GM23338 (cell line): Measurements from ENCODE around the gene KCND2. TPM values are rescaled to one million over a fixed set of nuclear protein-coding genes. Genes with fewer than 3 reads are reported as not detected.

Source experiments
- ATAC-seq: fragments of 200-7000 bp; cut with Tn5 transposase; 3 replicates; pipeline ENCODE4 v1.9.1; 2020
- DNase-seq: peaks from one replicate; pipeline ENCODE4 v3.0.0-alpha.2; 2015; ENCODE audit warnings: low spot score
- H2AFZ ChIP-seq: fragments of 200-600 bp; sonication (generic); 2 replicates; pipeline ENCODE4 v1.8.0; 2016; ENCODE audit warnings: antibody characterized with exemption, mild to moderate bottlenecking, moderate library complexity
- H3F3A ChIP-seq: fragments of 200-600 bp; sonication (generic); replicated peaks from 2 replicates; pipeline ENCODE4 v1.8.0; 2017; ENCODE audit warnings: antibody characterized with exemption, mixed run types, low read depth
- H3K27ac ChIP-seq: fragments of 200-600 bp; sonication (generic); 2 replicates; pipeline ENCODE4 v1.6.1; 2016; ENCODE audit warnings: low read depth
- H3K27me3 ChIP-seq: fragments of 200-600 bp; sonication (generic); 2 replicates; pipeline ENCODE4 v1.8.0; 2016; ENCODE audit warnings: mild to moderate bottlenecking, mixed run types, moderate library complexity; ENCODE audit not compliant: insufficient read depth
- H3K36me3 ChIP-seq: fragments of 200-600 bp; sonication (generic); 2 replicates; pipeline ENCODE4 v1.8.0; 2016; ENCODE audit warnings: mild to moderate bottlenecking; ENCODE audit not compliant: insufficient read depth
- H3K4me1 ChIP-seq: fragments of 200-600 bp; sonication (generic); 2 replicates; pipeline ENCODE4 v1.8.0; 2016; ENCODE audit warnings: mild to moderate bottlenecking, moderate library complexity; ENCODE audit not compliant: insufficient read depth
- H3K4me2 ChIP-seq: fragments of 200-600 bp; sonication (generic); 2 replicates; pipeline ENCODE4 v1.7.1; 2017; ENCODE audit warnings: mixed run types
- H3K4me3 ChIP-seq: fragments of 200-600 bp; sonication (generic); 2 replicates; pipeline ENCODE4 v1.6.1; 2016; ENCODE audit warnings: mixed run types
- H3K79me2 ChIP-seq: fragments of 200-600 bp; sonication (generic); replicated peaks from 2 replicates; pipeline ENCODE4 v1.8.0; 2017; ENCODE audit warnings: mild to moderate bottlenecking; ENCODE audit not compliant: insufficient read depth
- H3K9me2 ChIP-seq: fragments of 200-600 bp; sonication (generic); 2 replicates; pipeline ENCODE4 v1.8.0; 2017; ENCODE audit not compliant: insufficient read depth
- H4K20me1 ChIP-seq: fragments of 200-600 bp; sonication (generic); replicated peaks from 2 replicates; pipeline ENCODE4 v1.8.0; 2017; ENCODE audit warnings: mild to moderate bottlenecking; ENCODE audit not compliant: insufficient read depth
- H3K27ac Mint-ChIP-seq: 2 replicates; pipeline ENCODE4 v1.8.0; 2020; ENCODE audit warnings: inconsistent platforms, mild to moderate bottlenecking, moderate library complexity, mixed read lengths
- H3K27me3 Mint-ChIP-seq: 3 replicates; pipeline ENCODE4 v1.8.0; 2022; ENCODE audit warnings: low read depth, mild to moderate bottlenecking, moderate library complexity, mixed read lengths, inconsistent platforms; ENCODE audit not compliant: insufficient read depth, poor library complexity
- H3K36me3 Mint-ChIP-seq: 3 replicates; pipeline ENCODE4 v1.8.0; 2021; ENCODE audit warnings: low read depth, mild to moderate bottlenecking, inconsistent platforms, moderate library complexity, mixed read lengths
- H3K4me1 Mint-ChIP-seq: 3 replicates; pipeline ENCODE4 v1.8.0; 2020; ENCODE audit warnings: mild to moderate bottlenecking, inconsistent platforms, mixed read lengths
- H3K4me3 Mint-ChIP-seq: 3 replicates; pipeline ENCODE4 v1.8.0; 2021; ENCODE audit warnings: moderate library complexity, mild to moderate bottlenecking, inconsistent platforms, mixed read lengths
- H3K9me3 Mint-ChIP-seq: 3 replicates; pipeline ENCODE4 v1.8.0; 2020; ENCODE audit warnings: moderate library complexity, mild to moderate bottlenecking, inconsistent platforms, mixed read lengths
- CREB1 ChIP-seq: fragments of 250-450 bp; sonication (Bioruptor Pico); IDR thresholded peaks from 2 replicates; pipeline ENCODE4 v1.5.0; 2020; ENCODE audit warnings: low read depth, mild to moderate bottlenecking, moderate library complexity
- CTCF ChIP-seq, 2 experiments: fragments of 200-600 bp in 1 of 2; sonication (generic) in 1 of 2; conservative IDR thresholded peaks; 2 replicates each; pipeline versions ENCODE4 v1.5.1 to v1.6.1; 2016 to 2017; ENCODE audit warnings: antibody characterized with exemption in 2 of 2, low read depth in 2 of 2, mild to moderate bottlenecking in 2 of 2, moderate library complexity in 1 of 2
- EZH2 ChIP-seq: fragments of 200-600 bp; sonication (generic); IDR thresholded peaks from one replicate; pipeline ENCODE4 v1.8.0; 2017; ENCODE audit warnings: antibody characterized with exemption, mild to moderate bottlenecking, low read depth; ENCODE audit not compliant: unreplicated experiment
- EZH2phosphoT487 ChIP-seq: fragments of 200-600 bp; sonication (generic); IDR thresholded peaks from one replicate; pipeline ENCODE4 v1.8.1; 2018; ENCODE audit warnings: antibody characterized with exemption; ENCODE audit not compliant: unreplicated experiment
- JUNB ChIP-seq: IDR thresholded peaks from one replicate; pipeline ENCODE4 v1.6.1; 2016; ENCODE audit warnings: antibody characterized with exemption; ENCODE audit not compliant: unreplicated experiment
- NANOG ChIP-seq: IDR thresholded peaks from 2 replicates; pipeline ENCODE4 v1.6.1; 2016; ENCODE audit warnings: antibody characterized with exemption, borderline replicate concordance
- POLR2AphosphoS5 ChIP-seq: IDR thresholded peaks from 2 replicates; pipeline ENCODE4 v1.6.1; 2016; ENCODE audit warnings: antibody characterized with exemption, low read depth
- REST ChIP-seq: IDR thresholded peaks from one replicate; pipeline ENCODE4 v1.6.1; 2018; ENCODE audit warnings: antibody characterized with exemption; ENCODE audit not compliant: unreplicated experiment
- STAT1 ChIP-seq: IDR thresholded peaks from one replicate; pipeline ENCODE4 v1.6.1; 2016; ENCODE audit warnings: antibody characterized with exemption; ENCODE audit not compliant: unreplicated experiment
- ZNF114 ChIP-seq: fragments of 250-450 bp; sonication (Bioruptor Pico); IDR thresholded peaks from 2 replicates; pipeline ENCODE4 v1.5.0; 2020; ENCODE audit warnings: mild to moderate bottlenecking, moderate library complexity
- ZNF331 ChIP-seq: fragments of 250-450 bp; sonication (Bioruptor Pico); IDR thresholded peaks from 2 replicates; pipeline ENCODE4 v1.5.0; 2020; ENCODE audit warnings: low read depth, mild to moderate bottlenecking, moderate library complexity
- polyA plus RNA-seq: library from polyadenylated mRNA; unstranded; fragments of >200 nt; fragmentation: Nextera tagmentation; extraction: Ambion mirVana; gene quantifications from 2 replicates; pipeline ENCODE4 v1.2.1, GENCODE V29; 2016
- total RNA-seq: library from RNA; depleted of rRNA; stranded (reverse); fragments of >200 nt; shearing (Covaris generic); gene quantifications from 2 replicates; pipeline ENCODE4 v1.2.3, GENCODE V29; 2014
- TF ChIP-seq, protein P1 (sequence below): IDR thresholded peaks from 2 replicates; pipeline ENCODE4 v1.6.1; 2016; ENCODE audit warnings: antibody characterized with exemption
- TF ChIP-seq, protein P2 (sequence below): fragments of 250-450 bp; sonication (Bioruptor Pico); IDR thresholded peaks from 2 replicates; pipeline ENCODE4 v1.5.0; 2020; ENCODE audit warnings: mild to moderate bottlenecking, moderate library complexity

The KCND2 gene
- total and polyA plus RNA-seq, 2 experiments from 2014 or later, result 7.1 to 15.6 TPM

DNA sequence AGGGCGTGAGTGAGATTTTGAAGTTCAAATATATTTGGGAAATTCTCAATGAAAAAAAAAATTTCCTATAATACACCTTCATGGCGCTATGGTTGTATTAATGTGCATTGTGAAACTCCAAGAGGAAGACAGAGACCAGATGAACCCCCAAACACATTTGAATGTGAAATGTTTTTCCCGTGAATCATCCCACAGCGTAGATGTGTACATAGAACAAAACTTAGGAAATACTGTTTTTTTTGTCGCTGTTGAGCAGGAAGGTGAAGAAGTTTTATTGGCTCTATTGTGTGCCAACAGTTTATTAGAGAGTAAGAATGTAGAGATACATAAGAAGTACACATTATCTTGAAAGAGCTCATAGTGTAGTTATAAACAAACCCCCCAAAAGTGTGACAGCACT lies 134.0 kb downstream of the KCND2 start:
- no peak overlapping the region for H3K27ac ChIP-seq
- H3K4me3 Mint-ChIP-seq, result no peak overlapping the region
- DNase-seq, result no peak
- no peak for TF ChIP-seq EZH2phosphoT487
- TF ChIP-seq POLR2AphosphoS5, result no peak
- TF ChIP-seq, protein P1, sequence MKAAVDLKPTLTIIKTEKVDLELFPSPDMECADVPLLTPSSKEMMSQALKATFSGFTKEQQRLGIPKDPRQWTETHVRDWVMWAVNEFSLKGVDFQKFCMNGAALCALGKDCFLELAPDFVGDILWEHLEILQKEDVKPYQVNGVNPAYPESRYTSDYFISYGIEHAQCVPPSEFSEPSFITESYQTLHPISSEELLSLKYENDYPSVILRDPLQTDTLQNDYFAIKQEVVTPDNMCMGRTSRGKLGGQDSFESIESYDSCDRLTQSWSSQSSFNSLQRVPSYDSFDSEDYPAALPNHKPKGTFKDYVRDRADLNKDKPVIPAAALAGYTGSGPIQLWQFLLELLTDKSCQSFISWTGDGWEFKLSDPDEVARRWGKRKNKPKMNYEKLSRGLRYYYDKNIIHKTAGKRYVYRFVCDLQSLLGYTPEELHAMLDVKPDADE, result no peak
- no peak for TF ChIP-seq NANOG
- TF ChIP-seq, protein P2, sequence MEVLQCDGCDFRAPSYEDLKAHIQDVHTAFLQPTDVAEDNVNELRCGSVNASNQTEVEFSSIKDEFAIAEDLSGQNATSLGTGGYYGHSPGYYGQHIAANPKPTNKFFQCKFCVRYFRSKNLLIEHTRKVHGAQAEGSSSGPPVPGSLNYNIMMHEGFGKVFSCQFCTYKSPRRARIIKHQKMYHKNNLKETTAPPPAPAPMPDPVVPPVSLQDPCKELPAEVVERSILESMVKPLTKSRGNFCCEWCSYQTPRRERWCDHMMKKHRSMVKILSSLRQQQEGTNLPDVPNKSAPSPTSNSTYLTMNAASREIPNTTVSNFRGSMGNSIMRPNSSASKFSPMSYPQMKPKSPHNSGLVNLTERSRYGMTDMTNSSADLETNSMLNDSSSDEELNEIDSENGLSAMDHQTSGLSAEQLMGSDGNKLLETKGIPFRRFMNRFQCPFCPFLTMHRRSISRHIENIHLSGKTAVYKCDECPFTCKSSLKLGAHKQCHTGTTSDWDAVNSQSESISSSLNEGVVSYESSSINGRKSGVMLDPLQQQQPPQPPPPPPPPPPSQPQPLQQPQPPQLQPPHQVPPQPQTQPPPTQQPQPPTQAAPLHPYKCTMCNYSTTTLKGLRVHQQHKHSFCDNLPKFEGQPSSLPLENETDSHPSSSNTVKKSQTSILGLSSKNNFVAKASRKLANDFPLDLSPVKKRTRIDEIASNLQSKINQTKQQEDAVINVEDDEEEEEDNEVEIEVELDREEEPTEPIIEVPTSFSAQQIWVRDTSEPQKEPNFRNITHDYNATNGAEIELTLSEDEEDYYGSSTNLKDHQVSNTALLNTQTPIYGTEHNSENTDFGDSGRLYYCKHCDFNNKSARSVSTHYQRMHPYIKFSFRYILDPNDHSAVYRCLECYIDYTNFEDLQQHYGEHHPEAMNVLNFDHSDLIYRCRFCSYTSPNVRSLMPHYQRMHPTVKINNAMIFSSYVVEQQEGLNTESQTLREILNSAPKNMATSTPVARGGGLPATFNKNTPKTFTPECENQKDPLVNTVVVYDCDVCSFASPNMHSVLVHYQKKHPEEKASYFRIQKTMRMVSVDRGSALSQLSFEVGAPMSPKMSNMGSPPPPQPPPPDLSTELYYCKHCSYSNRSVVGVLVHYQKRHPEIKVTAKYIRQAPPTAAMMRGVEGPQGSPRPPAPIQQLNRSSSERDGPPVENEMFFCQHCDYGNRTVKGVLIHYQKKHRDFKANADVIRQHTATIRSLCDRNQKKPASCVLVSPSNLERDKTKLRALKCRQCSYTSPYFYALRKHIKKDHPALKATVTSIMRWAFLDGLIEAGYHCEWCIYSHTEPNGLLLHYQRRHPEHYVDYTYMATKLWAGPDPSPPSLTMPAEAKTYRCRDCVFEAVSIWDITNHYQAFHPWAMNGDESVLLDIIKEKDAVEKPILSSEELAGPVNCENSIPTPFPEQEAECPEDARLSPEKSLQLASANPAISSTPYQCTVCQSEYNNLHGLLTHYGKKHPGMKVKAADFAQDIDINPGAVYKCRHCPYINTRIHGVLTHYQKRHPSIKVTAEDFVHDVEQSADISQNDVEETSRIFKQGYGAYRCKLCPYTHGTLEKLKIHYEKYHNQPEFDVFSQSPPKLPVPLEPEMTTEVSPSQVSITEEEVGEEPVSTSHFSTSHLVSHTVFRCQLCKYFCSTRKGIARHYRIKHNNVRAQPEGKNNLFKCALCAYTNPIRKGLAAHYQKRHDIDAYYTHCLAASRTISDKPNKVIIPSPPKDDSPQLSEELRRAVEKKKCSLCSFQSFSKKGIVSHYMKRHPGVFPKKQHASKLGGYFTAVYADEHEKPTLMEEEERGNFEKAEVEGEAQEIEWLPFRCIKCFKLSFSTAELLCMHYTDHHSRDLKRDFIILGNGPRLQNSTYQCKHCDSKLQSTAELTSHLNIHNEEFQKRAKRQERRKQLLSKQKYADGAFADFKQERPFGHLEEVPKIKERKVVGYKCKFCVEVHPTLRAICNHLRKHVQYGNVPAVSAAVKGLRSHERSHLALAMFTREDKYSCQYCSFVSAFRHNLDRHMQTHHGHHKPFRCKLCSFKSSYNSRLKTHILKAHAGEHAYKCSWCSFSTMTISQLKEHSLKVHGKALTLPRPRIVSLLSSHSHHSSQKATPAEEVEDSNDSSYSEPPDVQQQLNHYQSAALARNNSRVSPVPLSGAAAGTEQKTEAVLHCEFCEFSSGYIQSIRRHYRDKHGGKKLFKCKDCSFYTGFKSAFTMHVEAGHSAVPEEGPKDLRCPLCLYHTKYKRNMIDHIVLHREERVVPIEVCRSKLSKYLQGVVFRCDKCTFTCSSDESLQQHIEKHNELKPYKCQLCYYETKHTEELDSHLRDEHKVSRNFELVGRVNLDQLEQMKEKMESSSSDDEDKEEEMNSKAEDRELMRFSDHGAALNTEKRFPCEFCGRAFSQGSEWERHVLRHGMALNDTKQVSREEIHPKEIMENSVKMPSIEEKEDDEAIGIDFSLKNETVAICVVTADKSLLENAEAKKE (CRISPR knock-in tag), result no peak
- no peak for TF ChIP-seq ZNF114 (CRISPR knock-in tag)
- TF ChIP-seq REST, result no peak
- no peak for TF ChIP-seq JUNB
- TF ChIP-seq STAT1, result no peak
- TF ChIP-seq ZNF331 (CRISPR knock-in tag), result no peak
- TF ChIP-seq EZH2, result no peak
- TF ChIP-seq CREB1 (CRISPR knock-in tag), result no peak
- no peak for TF ChIP-seq CTCF (conservative IDR thresholded peaks at IDR 0.05; ENCODE audit: low read depth in 2 of 2)
- H3K9me3 Mint-ChIP-seq, result no peaks in the 10 kb centered on the region
- no peak overlapping the region for H3K4me2 ChIP-seq
- H2AFZ ChIP-seq, result no peak overlapping the region
- H3K9me2 ChIP-seq, result no peaks in the 10 kb centered on the region
- no peaks in the 10 kb centered on the region for H3K36me3 ChIP-seq
- peaks cover 3% of the 10 kb centered on the region for H3K27me3 Mint-ChIP-seq
- H4K20me1 ChIP-seq, result no peaks in the 10 kb centered on the region
- H3K4me1 Mint-ChIP-seq, result peaks cover 7% of the 10 kb centered on the region; the same call in 2 of the 3 replicates
- no peaks in the 10 kb centered on the region for H3K36me3 Mint-ChIP-seq
- no peak overlapping the region for H3K4me3 ChIP-seq
- no peaks in the 10 kb centered on the region for H3F3A ChIP-seq
- no peak for ATAC-seq
- no peaks in the 10 kb centered on the region for H3K79me2 ChIP-seq
- peaks cover 7% of the 10 kb centered on the region for H3K4me1 ChIP-seq
- no peak overlapping the region for H3K27ac Mint-ChIP-seq
- H3K27me3 ChIP-seq, result no peaks in the 10 kb centered on the region
